Transverse colon (tissue), 4 donors: ENCODE measurements around the gene CNTF.

Experiments used
- CTCF ChIP-seq, 5 experiments: fragments of 200-600 bp in 3 of 5; fragments of 450-650 bp in 2 of 5; sonication (generic) in 3 of 5; IDR thresholded peaks; 1 replicate in 2 of 5; 2 replicates in 3 of 5; pipeline ENCODE4 v1.5.1; 2016 to 2017; ENCODE audit warnings: antibody characterized with exemption in 5 of 5, inconsistent platforms in 3 of 5, mild to moderate bottlenecking in 2 of 5, moderate library complexity in 1 of 5
- EP300 ChIP-seq: sonication (generic); formaldehyde crosslinking; IDR thresholded peaks from one replicate; pipeline ENCODE4 v1.6.1; 2017; ENCODE audit warnings: antibody characterized with exemption, low read depth
- POLR2A ChIP-seq: fragments of 450-650 bp; IDR thresholded peaks from one replicate; pipeline ENCODE4 v1.6.1; 2016; ENCODE audit warnings: antibody characterized with exemption, mild to moderate bottlenecking, moderate library complexity
- POLR2AphosphoS5 ChIP-seq, 3 donors: sonication (generic); formaldehyde crosslinking; IDR thresholded peaks; one replicate each; pipeline ENCODE4 v1.6.1; 2016; ENCODE audit warnings: antibody characterized with exemption in 3 of 3

- TF ChIP-seq CTCF (IDR thresholded peaks at IDR 0.05) = no peak
- no peak for TF ChIP-seq EP300
- TF ChIP-seq POLR2A = no peak
- TF ChIP-seq POLR2AphosphoS5 (IDR thresholded peaks at IDR 0.05) = no peak
Observed at GRCh38 chr11:58639103-58639502, 16.6 kb downstream of the CNTF start.
